A549 treated with CpdA at 1 μM for 4 hours (cell line): ENCODE results near the gene SIX5. TPM values are rescaled to one million over a fixed set of nuclear protein-coding genes. Genes with fewer than 3 reads are reported as not detected.

Experiments
- total RNA-seq: library from RNA; stranded (reverse); fragments of 200-300 nt; extraction: Qiagen RNA extraction; gene quantifications from 5 replicates; pipeline ENCODE4 v1.2.3, GENCODE V29; 2022; ENCODE audit warnings: low read depth

SIX5 gene
- 19.5 to 36.8 TPM (median 31.1 TPM) in 5 replicates for total RNA-seq

GRCh38 chr19:45768984-45769782 lies at the start of gene SIX5:
SIX5 (minus strand) TSS chr19:45769252; CDS start chr19:45768844, 408 bp downstream.

GRCh38 chr19:45814851-45815480 lies 45.9 kb upstream of the SIX5 start, which contains the start of gene RSPH6A:
RSPH6A (minus strand) TSS chr19:45815308; CDS start chr19:45815176, 132 bp downstream.

GRCh38 chr19:45792470-45793177 lies 23.6 kb upstream of the SIX5 start, which contains the start of gene DMWD:
DMWD (minus strand) TSS chr19:45792845; CDS start chr19:45792756, 89 bp downstream.

DNA sequence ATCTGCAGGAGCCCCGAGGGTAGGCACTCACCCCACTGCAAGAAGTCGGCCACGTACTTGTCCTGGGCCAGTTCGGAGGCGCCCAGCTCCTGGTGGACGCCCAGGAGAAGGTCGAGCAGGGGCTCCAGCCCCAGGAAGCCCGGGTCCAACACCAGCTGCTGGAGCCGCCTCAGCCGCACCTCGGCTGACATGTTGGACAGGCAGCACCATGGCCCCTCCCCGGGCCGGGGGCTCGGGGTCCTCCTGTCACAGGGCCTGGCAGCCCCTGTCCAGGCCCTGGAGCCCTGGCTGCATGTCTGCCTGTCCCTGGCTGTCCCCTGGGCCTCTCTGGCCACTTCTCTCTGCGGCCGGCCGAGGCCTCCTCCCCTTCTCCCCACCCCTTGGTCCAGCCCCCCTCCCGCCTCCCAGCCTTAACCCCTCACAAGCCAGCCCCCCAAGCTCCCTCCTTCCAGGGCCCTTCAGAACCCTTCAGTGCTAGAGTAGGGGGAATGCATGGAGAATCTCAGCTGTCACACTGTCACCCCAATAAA lies 13.2 kb upstream of the SIX5 start, which contains the start of gene DMPK:
DMPK (minus strand) TSS at position 329 of the 530 bp plus-strand sequence; CDS start at position 191, 138 bp downstream.

DNA sequence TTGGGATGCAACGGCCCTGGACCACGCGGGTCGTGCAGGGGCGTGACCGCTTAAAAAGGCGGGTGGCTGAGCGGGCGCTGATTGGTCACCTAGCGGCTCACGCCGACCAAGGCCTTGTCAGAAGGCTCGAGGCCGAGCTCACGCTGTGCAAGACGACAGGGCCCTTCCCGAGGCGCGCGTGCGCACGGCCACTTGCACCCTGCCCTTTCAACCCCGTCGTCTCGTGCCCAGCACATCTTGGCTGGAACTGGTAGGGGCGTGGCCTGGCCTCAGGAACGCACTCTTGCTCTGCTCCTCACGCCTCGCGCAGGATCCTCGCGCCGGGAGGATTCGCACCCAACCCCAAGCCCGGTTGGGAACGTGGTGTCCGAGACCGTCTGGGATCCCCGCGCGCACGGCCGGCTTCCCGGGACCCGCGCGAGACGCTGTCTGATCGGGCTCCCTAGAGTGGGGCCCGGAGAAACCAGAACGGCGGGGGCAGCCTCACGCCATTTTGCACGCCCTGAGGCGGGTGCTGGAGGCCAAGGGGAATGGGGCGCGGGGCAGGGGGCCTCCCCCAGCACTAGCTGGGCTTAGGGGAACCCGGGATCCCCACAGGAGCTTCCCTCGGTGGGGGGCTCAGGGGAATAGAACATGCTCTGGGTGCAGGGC lies 35.8 kb downstream of the SIX5 start, which contains the start of gene MEIOSIN:
MEIOSIN (plus strand) TSS at position 280 of the 651 bp plus-strand sequence. CDS start 1,938 bp downstream, outside the sequence.

GRCh38 chr19:45730368-45731288 lies 38.4 kb downstream of the SIX5 start, which contains the start of gene FBXO46:
FBXO46 (minus strand) TSS chr19:45730896; CDS start chr19:45713495, 17,401 bp downstream.

Other genes starting within 250 kb of the SIX5 start
- 11.5 to 17.3 TPM (median 17.0 TPM) in 5 replicates for gene OPA3, start 184.4 kb downstream of the SIX5 start, total RNA-seq
- gene GPR4, start 167.0 kb downstream of the SIX5 start, total RNA-seq = 0.13 to 0.38 TPM (median 0.22 TPM) in 5 replicates
- gene EML2, start 129.9 kb downstream of the SIX5 start, total RNA-seq = 22.4 to 30.1 TPM (median 25.4 TPM) in 5 replicates
- 2.1 to 4.7 TPM (median 2.5 TPM) in 5 replicates for gene GIPR, start 101.0 kb downstream of the SIX5 start, total RNA-seq
- 757 to 952 TPM (median 803 TPM) in 5 replicates for gene SNRPD2, start 77.3 kb downstream of the SIX5 start, total RNA-seq
- gene QPCTL, start 76.6 kb downstream of the SIX5 start, total RNA-seq = 7.9 to 10.8 TPM (median 9.8 TPM) in 5 replicates
- 8.9 to 11.1 TPM (median 10.6 TPM) in 5 replicates for gene FBXO46, start 38.4 kb downstream of the SIX5 start, total RNA-seq
- 0.05 to 0.16 TPM (median 0.06 TPM) in 4 of 5 replicates, not detected in the other for gene MEIOSIN, start 35.8 kb downstream of the SIX5 start, total RNA-seq
- 36.9 to 58.2 TPM (median 54.8 TPM) in 5 replicates for gene DMPK, start 13.2 kb upstream of the SIX5 start, total RNA-seq
- 23.6 to 40.1 TPM (median 35.8 TPM) in 5 replicates for gene DMWD, start 23.6 kb upstream of the SIX5 start, total RNA-seq
- gene RSPH6A, start 46.1 kb upstream of the SIX5 start, total RNA-seq = 0.03 TPM in 1 of 5 replicates, not detected in the others
- gene SYMPK, start 93.9 kb upstream of the SIX5 start, total RNA-seq = 59.7 to 84.4 TPM (median 77.3 TPM) in 5 replicates
- gene FOXA3, start 95.1 kb upstream of the SIX5 start, total RNA-seq = 0.76 to 1.2 TPM (median 0.94 TPM) in 5 replicates
- gene IRF2BP1, start 116.9 kb upstream of the SIX5 start, total RNA-seq = 21.0 to 39.5 TPM (median 37.8 TPM) in 5 replicates
- gene MYPOP, start 133.4 kb upstream of the SIX5 start, total RNA-seq = 6.5 to 12.1 TPM (median 10.7 TPM) in 5 replicates
- not detected in 5 replicates for gene NANOS2, start 145.5 kb upstream of the SIX5 start, total RNA-seq
- 0.08 to 0.20 TPM (median 0.11 TPM) in 5 replicates for gene NOVA2, start 204.6 kb upstream of the SIX5 start, total RNA-seq
- gene CCDC61, start 226.2 kb upstream of the SIX5 start, total RNA-seq = 2.9 to 6.1 TPM (median 4.5 TPM) in 5 replicates